Ectodermal cell (in vitro differentiated cells): ENCODE data around the gene GPX2.

Experiments
- H3K27ac ChIP-seq: 2 replicates; pipeline ENCODE4 v1.7.0; 2013; ENCODE audit warnings: mild to moderate bottlenecking, low read depth, low read length; ENCODE audit not compliant: insufficient read depth, poor library complexity, severe bottlenecking
- H3K27me3 ChIP-seq: 2 replicates; pipeline ENCODE4 v1.7.0; 2013; ENCODE audit warnings: mild to moderate bottlenecking, low read length; ENCODE audit not compliant: insufficient read depth, control insufficient read depth, poor library complexity, severe bottlenecking
- H3K36me3 ChIP-seq: one replicate; pipeline ENCODE4 v1.7.0; 2013; ENCODE audit warnings: low read length; ENCODE audit not compliant: control insufficient read depth, insufficient read depth
- H3K4me1 ChIP-seq: one replicate; pipeline ENCODE4 v1.7.0; 2013; ENCODE audit warnings: low read length; ENCODE audit not compliant: control insufficient read depth, insufficient read depth
- H3K4me3 ChIP-seq: 2 replicates; pipeline ENCODE4 v1.7.0; 2013; ENCODE audit warnings: low read depth, low read length, control low read depth; ENCODE audit not compliant: insufficient read depth
- H3K9me3 ChIP-seq: 2 replicates; pipeline ENCODE4 v1.7.0; 2013; ENCODE audit warnings: mild to moderate bottlenecking, low read length, moderate library complexity; ENCODE audit not compliant: control insufficient read depth
- WGBS, 2 experiments: methylation state at CpG; one replicate each; pipeline ENCODE4 v1.1.7; 2013; ENCODE audit warnings: missing lambda C conversion rate in 2 of 2; 5-methylcytosine and 5-hydroxymethylcytosine counted together

GPX2 gene

GRCh38 chr14:64951291-64951690 is 8.7 kb upstream of the GPX2 start:
- no peaks in the 10 kb centered on the region for H3K9me3 ChIP-seq
- 94 to 95% methylated on average over 8 of the region's 8 CpGs for whole genome bisulfite sequencing, 2 experiments

GRCh38 chr14:64950889-64951288 is 8.3 kb upstream of the GPX2 start:
- Histone ChIP-seq H3K4me3 (no peak overlapping the region), H3K27ac (no peak overlapping the region), H3K36me3 (no peaks in the 10 kb centered on the region), H3K9me3 (no peaks in the 10 kb centered on the region), H3K4me1 (no peaks in the 10 kb centered on the region), H3K27me3 (no peaks in the 10 kb centered on the region)
- 96% methylated on average over 8 of the region's 8 CpGs for WGBS, 2 experiments

More at GRCh38 chr14:64951291-64951690, 8.7 kb upstream of the GPX2 start:
- Histone ChIP-seq H3K27me3 (no peaks in the 10 kb centered on the region), H3K4me3 (no peak overlapping the region), H3K4me1 (no peaks in the 10 kb centered on the region), H3K27ac (no peak overlapping the region), H3K36me3 (no peaks in the 10 kb centered on the region)

DNA sequence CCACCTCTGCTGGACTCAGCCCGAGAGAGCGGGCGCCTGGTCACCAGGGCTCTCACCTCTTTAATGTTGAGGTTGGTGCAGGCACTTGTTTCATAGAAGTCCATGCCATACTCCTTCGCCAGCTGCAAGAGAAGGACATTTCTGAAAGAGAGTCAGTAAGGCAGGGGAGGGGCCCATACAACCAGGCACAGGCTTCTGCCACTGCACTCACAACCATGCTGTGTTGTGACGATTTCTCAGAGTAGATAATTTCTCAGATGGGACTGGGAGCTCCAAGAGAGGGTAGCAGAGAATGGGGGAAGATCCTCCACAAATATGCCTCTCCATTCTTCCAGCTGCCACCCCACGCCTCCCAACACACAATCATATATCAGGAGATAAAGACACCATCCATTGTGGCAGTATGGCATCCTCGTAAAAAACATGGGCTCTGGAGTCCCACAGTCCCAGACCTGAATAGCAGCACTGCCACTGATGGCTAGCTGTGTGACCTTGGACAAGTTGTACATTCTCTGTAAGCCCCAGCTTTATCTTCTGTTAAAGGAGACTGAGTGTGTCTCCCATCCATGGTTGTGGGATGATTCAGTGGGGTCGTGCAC is 6.2 kb upstream of the GPX2 start:
- H3K4me1 ChIP-seq: no peaks in the 10 kb centered on the region
- H3K27me3 ChIP-seq: no peaks in the 10 kb centered on the region
- no peak overlapping the region for H3K27ac ChIP-seq
- 93 to 94% methylated on average over 8 of the region's 8 CpGs for WGBS, 2 experiments
- H3K36me3 ChIP-seq: no peaks in the 10 kb centered on the region
- no peak overlapping the region for H3K4me3 ChIP-seq
- H3K9me3 ChIP-seq: no peaks in the 10 kb centered on the region

GRCh38 chr14:64947710-64948611 is 5.4 kb upstream of the GPX2 start:
- Histone ChIP-seq H3K36me3 (no peaks in the 10 kb centered on the region), H3K9me3 (no peaks in the 10 kb centered on the region), H3K4me3 (no peak overlapping the region), H3K27ac (no peak overlapping the region), H3K27me3 (no peaks in the 10 kb centered on the region), H3K4me1 (no peaks in the 10 kb centered on the region)
- 90 to 91% methylated on average over 28 of the region's 28 CpGs for WGBS, 2 experiments

DNA sequence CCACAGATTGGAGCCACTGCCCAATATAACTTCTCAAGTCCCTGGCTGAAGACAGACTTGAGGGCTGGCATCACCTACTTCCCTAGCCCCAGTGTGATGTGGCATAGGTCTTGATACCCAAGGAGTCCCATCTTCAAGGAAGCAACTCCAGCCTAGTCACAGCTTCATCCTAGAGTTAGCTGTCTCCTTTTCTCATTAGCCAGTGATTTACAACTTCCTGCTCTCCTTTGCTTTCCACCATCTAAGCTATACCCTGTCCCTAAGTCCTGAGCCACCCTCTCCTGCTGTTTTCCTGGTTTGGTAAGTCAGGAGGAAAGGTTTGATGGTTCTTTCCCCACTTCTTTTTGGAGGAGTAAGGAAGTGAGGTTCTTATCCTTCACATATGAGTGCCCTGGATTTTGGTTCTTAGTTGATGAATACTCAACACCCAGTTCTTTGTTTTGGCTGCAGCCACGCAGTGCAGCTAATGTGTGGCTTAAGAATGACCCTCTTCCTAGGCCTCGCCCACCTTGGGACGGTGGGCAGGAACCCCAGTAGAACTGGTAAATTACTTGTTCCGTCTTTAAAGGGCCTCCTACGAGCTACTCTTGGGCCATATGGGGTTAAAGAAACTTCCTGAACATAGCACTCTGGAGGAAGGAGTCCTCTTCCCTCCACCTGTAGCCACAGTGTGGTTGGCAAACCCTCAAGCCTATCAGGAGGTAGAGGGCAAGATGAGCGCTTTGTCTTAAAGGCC is 3.9 kb upstream of the GPX2 start:
- Histone ChIP-seq H3K36me3 (no peaks in the 10 kb centered on the region), H3K9me3 (no peaks in the 10 kb centered on the region), H3K27me3 (no peaks in the 10 kb centered on the region), H3K4me1 (no peaks in the 10 kb centered on the region), H3K27ac (no peak overlapping the region), H3K4me3 (no peak overlapping the region)
- WGBS, 2 experiments: 85 to 88% methylated on average over 6 of the region's 6 CpGs

DNA sequence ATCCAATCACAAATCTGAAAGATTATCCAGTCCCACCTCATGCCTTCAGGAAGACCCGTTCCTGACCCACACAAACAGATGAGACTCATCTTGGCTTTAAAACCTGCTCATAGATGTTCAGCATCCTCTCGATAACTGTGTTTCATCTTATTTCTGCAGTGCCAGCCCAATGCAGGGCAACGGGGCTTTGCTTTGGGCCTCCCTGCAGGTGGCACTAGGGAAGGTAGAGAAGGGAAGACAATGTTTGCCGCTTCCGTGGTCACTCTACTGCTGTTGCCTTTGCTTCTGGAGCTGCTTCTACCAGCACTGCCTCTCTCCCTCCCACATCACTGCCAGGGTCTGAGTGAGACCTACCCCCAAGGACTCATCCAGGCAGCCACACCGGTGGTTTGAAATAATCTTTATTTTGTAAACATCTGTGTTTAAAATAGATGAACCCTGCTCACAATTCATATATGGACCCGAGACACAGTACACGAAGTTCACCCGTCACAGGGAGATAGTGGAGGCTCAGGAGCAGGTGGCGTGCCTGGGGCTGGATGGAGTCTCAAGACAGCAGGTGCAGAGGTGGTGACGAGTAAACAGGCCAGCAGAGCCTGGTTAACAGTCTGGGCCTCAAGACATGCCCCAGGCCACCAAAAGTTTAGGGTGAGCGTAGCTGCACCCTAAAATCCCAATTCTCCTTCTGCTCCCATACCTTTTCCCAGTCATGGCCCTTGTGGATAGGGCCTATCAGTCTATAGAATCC is 3.1 kb upstream of the GPX2 start:
- H3K9me3 ChIP-seq: no peaks in the 10 kb centered on the region
- WGBS, 2 experiments: 91 to 94% methylated on average over 11 to 12 of the region's 12 CpGs
- no peaks in the 10 kb centered on the region for H3K36me3 ChIP-seq
- H3K27me3 ChIP-seq: no peaks in the 10 kb centered on the region
- H3K4me1 ChIP-seq: no peaks in the 10 kb centered on the region
- no peak overlapping the region for H3K27ac ChIP-seq
- no peak overlapping the region for H3K4me3 ChIP-seq

DNA sequence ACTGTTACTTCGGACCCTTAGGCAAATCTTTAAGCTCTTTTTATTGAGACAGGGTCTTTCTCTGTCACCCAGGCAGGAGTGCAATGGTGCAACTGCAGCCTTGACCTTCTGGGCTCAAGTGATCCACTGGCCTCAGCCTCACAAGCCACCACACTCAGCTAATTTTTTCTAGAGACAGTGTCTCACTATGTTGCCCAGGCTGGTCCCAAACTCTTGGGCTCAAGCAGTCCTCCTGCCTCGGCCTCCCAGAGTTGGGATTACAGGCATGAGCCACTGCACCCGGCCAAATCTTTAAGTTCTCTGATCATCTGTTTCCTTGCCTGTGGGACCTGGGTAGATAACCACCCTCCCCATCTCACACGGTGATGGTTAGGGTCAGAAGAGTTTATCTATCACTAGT is 2.3 kb upstream of the GPX2 start:
- WGBS, 2 experiments: 94 to 95% methylated on average over 4 of the region's 4 CpGs
- Histone ChIP-seq H3K9me3 (no peaks in the 10 kb centered on the region), H3K27ac (no peak overlapping the region), H3K27me3 (no peaks in the 10 kb centered on the region), H3K36me3 (no peaks in the 10 kb centered on the region), H3K4me3 (no peak overlapping the region), H3K4me1 (no peaks in the 10 kb centered on the region)

GRCh38 chr14:64944041-64944440 is 1.5 kb upstream of the GPX2 start:
- 93 to 94% methylated on average over 2 of the region's 2 CpGs for WGBS, 2 experiments
- Histone ChIP-seq H3K36me3 (no peaks in the 10 kb centered on the region), H3K27ac (no peak overlapping the region)

DNA sequence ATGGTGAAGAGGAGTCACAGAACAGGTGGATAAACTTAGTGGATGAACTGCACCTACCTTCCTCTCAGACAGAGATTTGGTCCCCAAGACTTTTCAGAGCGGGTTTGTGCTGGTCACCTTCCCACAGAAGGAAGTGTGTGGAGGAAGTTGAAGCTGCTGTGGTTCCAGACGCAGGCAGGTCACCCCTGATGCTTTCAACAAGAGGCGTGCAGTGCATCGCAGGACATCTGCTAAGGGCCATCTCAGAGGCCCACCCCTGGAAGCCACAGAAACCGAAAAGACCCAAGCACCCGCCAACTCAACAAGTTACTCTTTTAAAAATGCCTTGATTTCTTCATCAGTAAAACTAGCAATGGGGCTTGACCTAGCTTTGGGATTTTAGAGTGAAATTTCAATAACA is 1.0 kb upstream of the GPX2 start:
- H3K27me3 ChIP-seq: no peaks in the 10 kb centered on the region
- H3K36me3 ChIP-seq: no peaks in the 10 kb centered on the region
- no peak overlapping the region for H3K4me3 ChIP-seq
- WGBS, 2 experiments: 93 to 94% methylated on average over 6 of the region's 6 CpGs
- no peaks in the 10 kb centered on the region for H3K4me1 ChIP-seq
- no peaks in the 10 kb centered on the region for H3K9me3 ChIP-seq
- H3K27ac ChIP-seq: no peak overlapping the region

More at GRCh38 chr14:64944041-64944440, 1.5 kb upstream of the GPX2 start:
- H3K9me3 ChIP-seq: no peaks in the 10 kb centered on the region
- no peaks in the 10 kb centered on the region for H3K27me3 ChIP-seq
- no peaks in the 10 kb centered on the region for H3K4me1 ChIP-seq
- no peak overlapping the region for H3K4me3 ChIP-seq
